B cell (primary cell): ENCODE results near the gene DUSP1.

Experiments used
- EZH2 ChIP-seq: IDR thresholded peaks from 2 replicates; pipeline ENCODE4 v1.6.1; 2012; ENCODE audit warnings: borderline replicate concordance, low read depth, mild to moderate bottlenecking, moderate library complexity, low read length; ENCODE audit not compliant: insufficient read depth, poor library complexity, severe bottlenecking
- TF ChIP-seq, protein P1 (sequence below): fragments of 200-600 bp; IDR thresholded peaks from one replicate; pipeline ENCODE4 v1.8.0; 2022; ENCODE audit warnings: antibody characterized with exemption, mild to moderate bottlenecking

DNA sequence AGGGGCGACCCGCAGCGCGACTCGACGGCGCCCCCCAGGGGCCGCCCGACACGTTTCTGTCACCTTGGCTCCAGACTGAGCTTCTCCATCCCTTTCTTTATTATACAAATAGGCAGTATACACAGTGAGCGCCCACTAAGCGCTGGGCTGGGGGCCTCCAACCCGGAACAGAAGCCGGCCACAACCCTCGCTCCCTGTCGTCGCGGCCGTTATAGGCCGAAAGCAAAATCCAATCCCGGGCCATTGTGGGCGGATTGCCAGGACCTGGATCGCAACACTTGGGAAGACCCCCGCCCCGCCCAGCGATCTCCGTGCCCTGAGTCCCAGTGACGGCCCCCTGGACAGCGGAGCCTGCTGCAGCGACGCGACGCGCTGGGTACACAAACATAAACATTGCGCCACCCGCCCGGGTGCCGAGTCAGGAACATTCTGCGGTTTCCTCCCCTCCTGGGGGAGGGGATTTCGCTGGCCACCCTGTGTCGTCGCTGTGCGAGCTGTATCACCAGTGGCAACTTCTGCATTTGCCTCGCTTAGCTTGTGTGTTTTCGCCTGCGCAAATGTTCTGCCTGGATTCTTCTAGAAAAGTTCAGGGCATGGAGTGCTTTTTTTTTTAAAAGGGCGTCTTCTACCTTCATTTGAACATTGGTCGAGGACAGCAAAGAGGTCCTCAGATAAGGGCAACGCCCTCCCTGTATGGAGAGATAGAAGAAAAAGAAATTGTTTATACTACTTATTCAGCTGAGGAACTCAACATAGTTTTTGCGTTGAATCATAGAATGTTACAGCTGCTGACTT, 1.3 kb upstream of the DUSP1 start:
- TF ChIP-seq, protein P1, sequence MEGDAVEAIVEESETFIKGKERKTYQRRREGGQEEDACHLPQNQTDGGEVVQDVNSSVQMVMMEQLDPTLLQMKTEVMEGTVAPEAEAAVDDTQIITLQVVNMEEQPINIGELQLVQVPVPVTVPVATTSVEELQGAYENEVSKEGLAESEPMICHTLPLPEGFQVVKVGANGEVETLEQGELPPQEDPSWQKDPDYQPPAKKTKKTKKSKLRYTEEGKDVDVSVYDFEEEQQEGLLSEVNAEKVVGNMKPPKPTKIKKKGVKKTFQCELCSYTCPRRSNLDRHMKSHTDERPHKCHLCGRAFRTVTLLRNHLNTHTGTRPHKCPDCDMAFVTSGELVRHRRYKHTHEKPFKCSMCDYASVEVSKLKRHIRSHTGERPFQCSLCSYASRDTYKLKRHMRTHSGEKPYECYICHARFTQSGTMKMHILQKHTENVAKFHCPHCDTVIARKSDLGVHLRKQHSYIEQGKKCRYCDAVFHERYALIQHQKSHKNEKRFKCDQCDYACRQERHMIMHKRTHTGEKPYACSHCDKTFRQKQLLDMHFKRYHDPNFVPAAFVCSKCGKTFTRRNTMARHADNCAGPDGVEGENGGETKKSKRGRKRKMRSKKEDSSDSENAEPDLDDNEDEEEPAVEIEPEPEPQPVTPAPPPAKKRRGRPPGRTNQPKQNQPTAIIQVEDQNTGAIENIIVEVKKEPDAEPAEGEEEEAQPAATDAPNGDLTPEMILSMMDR: peak; percentile 90
- TF ChIP-seq EZH2: no peak
